Fibroblast of lung (primary cell): ENCODE data around the gene BIRC5. TPM values are rescaled to one million over a fixed set of nuclear protein-coding genes. Genes with fewer than 3 reads are reported as not detected.
A peak's percentile ranks its signal among the peaks of the same experiment; 100 is the strongest.

Experiments used
- DNase-seq, 2 donors: peaks; one replicate each; pipeline versions ENCODE4 v3.0.0 to v3.0.0-alpha.2; 2010; ENCODE audit warnings: low read depth in 2 of 2
- H2AFZ ChIP-seq: 2 replicates; pipeline ENCODE4 v1.5.1; 2012; ENCODE audit warnings: low read length, control low read depth, inconsistent platforms
- H3K27ac ChIP-seq: 2 replicates; pipeline ENCODE4 v1.5.1; 2011; ENCODE audit warnings: low read length, control low read depth; ENCODE audit not compliant: insufficient read depth
- H3K27me3 ChIP-seq: 2 replicates; pipeline ENCODE4 v1.5.1; 2011; ENCODE audit warnings: mild to moderate bottlenecking, low read length; ENCODE audit not compliant: control insufficient read depth, insufficient read depth
- H3K36me3 ChIP-seq: 2 replicates; pipeline ENCODE4 v1.5.1; 2011; ENCODE audit warnings: low read length; ENCODE audit not compliant: control insufficient read depth, insufficient read depth
- H3K4me1 ChIP-seq: 2 replicates; pipeline ENCODE4 v1.5.1; 2011; ENCODE audit warnings: low read length; ENCODE audit not compliant: control insufficient read depth, insufficient read depth; ENCODE audit errors: extremely low read depth
- H3K4me2 ChIP-seq: 2 replicates; pipeline ENCODE4 v1.5.1; 2011; ENCODE audit warnings: low read length, control low read depth; ENCODE audit not compliant: insufficient read depth; ENCODE audit errors: extremely low read depth
- H3K4me3 ChIP-seq, 4 experiments: fragments of 200-600 bp in 1 of 4; sonication (generic) in 1 of 4; replicated peaks in 1 of 4; 2 replicates each; pipeline ENCODE4 v1.5.1; 2011 to 2016; ENCODE audit warnings: low read length in 4 of 4, low read depth in 3 of 4, mild to moderate bottlenecking in 3 of 4, control low read depth in 2 of 4, inconsistent platforms in 1 of 4, mixed read lengths in 1 of 4; ENCODE audit not compliant: insufficient read depth in 1 of 4; ENCODE audit errors: control extremely low read depth in 1 of 4
- H3K79me2 ChIP-seq: 2 replicates; pipeline ENCODE4 v1.5.1; 2012; ENCODE audit warnings: mild to moderate bottlenecking, low read length, inconsistent platforms; ENCODE audit not compliant: control insufficient read depth, insufficient read depth
- H3K9ac ChIP-seq: 2 replicates; pipeline ENCODE4 v1.5.1; 2011; ENCODE audit warnings: mild to moderate bottlenecking, low read length, control low read depth; ENCODE audit not compliant: insufficient read depth
- H3K9me3 ChIP-seq: 2 replicates; pipeline ENCODE4 v1.5.1; 2012; ENCODE audit warnings: low read depth, low read length; ENCODE audit not compliant: control insufficient read depth, insufficient read depth
- H4K20me1 ChIP-seq: 2 replicates; pipeline ENCODE4 v1.5.1; 2011; ENCODE audit warnings: low read length; ENCODE audit not compliant: control insufficient read depth, insufficient read depth; ENCODE audit errors: extremely low read depth
- CTCF ChIP-seq, 2 donors: IDR thresholded peaks in 1 of 2; conservative IDR thresholded peaks in 1 of 2; 1 replicate in 1 of 2; 2 replicates in 1 of 2; pipeline ENCODE4 v1.5.1; 2011 to 2012; ENCODE audit warnings: low read length in 2 of 2, control low read depth in 1 of 2, inconsistent platforms in 1 of 2, low read depth in 1 of 2, mild to moderate bottlenecking in 1 of 2
- EZH2 ChIP-seq: IDR thresholded peaks from 2 replicates; pipeline ENCODE4 v1.5.1; 2012; ENCODE audit warnings: low read length, control low read depth, mild to moderate bottlenecking; ENCODE audit errors: missing control alignments
- polyA plus RNA-seq, 2 donors: library from polyadenylated mRNA; depleted of rRNA in 1 of 2; stranded (reverse) in 1 of 2; unstranded in 1 of 2; fragments of >200 nt; gene quantifications; 2 replicates each; pipeline ENCODE4 v1.2.1, GENCODE V29; 2011 to 2012; ENCODE audit warnings: missing spikeins in 1 of 2
- total RNA-seq: library from RNA; depleted of rRNA; stranded (reverse); fragments of >200 nt; gene quantifications from 2 replicates; pipeline ENCODE4 v1.2.1, GENCODE V29; 2014

Gene BIRC5
- total and polyA plus RNA-seq, 2 donors (not counting 1 experiment from before 2014, with no cell fraction given), result 11.1 to 28.6 TPM

- H3K9ac ChIP-seq, result no peak overlapping the region
- no peaks in the 10 kb centered on the region for H3K9me3 ChIP-seq
- H3K4me1 ChIP-seq, result no peaks in the 10 kb centered on the region
- no peaks in the 10 kb centered on the region for H3K79me2 ChIP-seq
- H2AFZ ChIP-seq, result no peak overlapping the region
- no peak overlapping the region for H3K4me2 ChIP-seq
- H3K27me3 ChIP-seq, result peaks cover 16% of the 10 kb centered on the region
- peak; percentile 56 to 78 for DNase-seq
- TF ChIP-seq EZH2 (no peak), CTCF (conservative IDR thresholded peaks at IDR 0.05 in 1 of 2, IDR thresholded peaks at IDR 0.05 in 1 of 2; ENCODE audit: low read depth in 1 of 2, low read length in 2 of 2) (no peak)
- no peak overlapping the region for H3K4me3 ChIP-seq
- H4K20me1 ChIP-seq, result no peaks in the 10 kb centered on the region
- no peaks in the 10 kb centered on the region for H3K36me3 ChIP-seq
- H3K27ac ChIP-seq, result no peak overlapping the region
Observed at GRCh38 chr17:78268951-78269905, 55.2 kb downstream of the BIRC5 start.

- Histone ChIP-seq H3K79me2 (no peaks in the 10 kb centered on the region), H3K4me1 (no peaks in the 10 kb centered on the region), H3K4me2 (no peak overlapping the region), H4K20me1 (no peaks in the 10 kb centered on the region), H3K36me3 (no peaks in the 10 kb centered on the region), H3K27ac (no peak overlapping the region), H3K27me3 (peaks cover 16% of the 10 kb centered on the region), H2AFZ (no peak overlapping the region), H3K4me3 (no peak overlapping the region), H3K9ac (no peak overlapping the region), H3K9me3 (no peaks in the 10 kb centered on the region)
- DNase-seq, result no peak
- no peak for TF ChIP-seq CTCF (conservative IDR thresholded peaks at IDR 0.05 in 1 of 2, IDR thresholded peaks at IDR 0.05 in 1 of 2; ENCODE audit: low read depth in 1 of 2, low read length in 2 of 2)
- no peak for TF ChIP-seq EZH2
Observed at GRCh38 chr17:78269955-78270381, 55.9 kb downstream of the BIRC5 start.

GRCh38 chr17:78271419-78272170, 57.5 kb downstream of the BIRC5 start:
- Histone ChIP-seq H3K9ac (no peak overlapping the region), H4K20me1 (no peaks in the 10 kb centered on the region), H3K9me3 (no peaks in the 10 kb centered on the region), H3K36me3 (no peaks in the 10 kb centered on the region), H3K27me3 (peaks cover 16% of the 10 kb centered on the region), H2AFZ (no peak overlapping the region), H3K4me3 (no peak overlapping the region), H3K79me2 (no peaks in the 10 kb centered on the region), H3K4me2 (no peak overlapping the region), H3K4me1 (no peaks in the 10 kb centered on the region), H3K27ac (no peak overlapping the region)
- DNase-seq, result no peak
- TF ChIP-seq EZH2 (no peak), CTCF (conservative IDR thresholded peaks at IDR 0.05 in 1 of 2, IDR thresholded peaks at IDR 0.05 in 1 of 2; ENCODE audit: low read depth in 1 of 2, low read length in 2 of 2) (no peak)
